HEK293T (cell line): ENCODE data around the gene CPED1.

Experiments used
- BHLHE40 ChIP-seq: fragments of 450-650 bp; IDR thresholded peaks from 2 replicates; pipeline ENCODE4 v1.6.1; 2016; ENCODE audit warnings: mild to moderate bottlenecking, moderate library complexity, borderline replicate concordance
- FOXM1 ChIP-seq: fragments of 450-650 bp; IDR thresholded peaks from 2 replicates; pipeline ENCODE4 v1.6.1; 2017; ENCODE audit warnings: mild to moderate bottlenecking, borderline replicate concordance
- SP1 ChIP-seq: fragments of 450-650 bp; IDR thresholded peaks from 2 replicates; pipeline ENCODE4 v1.6.1; 2017
- SUZ12 ChIP-seq: fragments of 450-650 bp; IDR thresholded peaks from 2 replicates; pipeline ENCODE4 v1.6.1; 2016; ENCODE audit warnings: mild to moderate bottlenecking

- TF ChIP-seq BHLHE40 (no peak), SUZ12 (no peak), FOXM1 (no peak), SP1 (no peak)
Measured at GRCh38 chr7:120990468-120991118, 2.1 kb downstream of the CPED1 start.
